Iris pigment epithelial cell (primary cell): ENCODE results near the gene HOXB8.
A peak's percentile ranks its signal among the peaks of the same experiment; 100 is the strongest.

Experiments used
- DNase-seq: peaks from one replicate; pipeline ENCODE4 v3.0.0-alpha.2; 2011; ENCODE audit warnings: low read depth

HOXB8 gene

GRCh38 chr17:48637323-48638260, 22.5 kb upstream of the HOXB8 start:
- DNase-seq, result peak; percentile 48

GRCh38 chr17:48636177-48637018, 21.3 kb upstream of the HOXB8 start:
- peak; percentile 22 for DNase-seq

- DNase-seq, result no peak
These were observed 19.6 kb upstream of the HOXB8 start for GRCh38 chr17:48634493-48635208.

- DNase-seq, result no peak
These were observed 18.2 kb upstream of the HOXB8 start for GRCh38 chr17:48633266-48633677.

GRCh38 chr17:48632579-48633265, 17.6 kb upstream of the HOXB8 start:
- DNase-seq, result no peak

GRCh38 chr17:48631693-48632578, 16.8 kb upstream of the HOXB8 start:
- no peak for DNase-seq

GRCh38 chr17:48630925-48631692, 16.0 kb upstream of the HOXB8 start:
- no peak for DNase-seq

GRCh38 chr17:48630009-48630924, 15.2 kb upstream of the HOXB8 start:
- no peak for DNase-seq

GRCh38 chr17:48629411-48629759, 14.3 kb upstream of the HOXB8 start:
- no peak for DNase-seq

- DNase-seq, result no peak
These were observed 13.7 kb upstream of the HOXB8 start for GRCh38 chr17:48628649-48629410.

GRCh38 chr17:48627623-48628521, 12.8 kb upstream of the HOXB8 start:
- no peak for DNase-seq

- DNase-seq, result no peak
These were observed 12.1 kb upstream of the HOXB8 start for GRCh38 chr17:48627118-48627597.

GRCh38 chr17:48626245-48627117, 11.4 kb upstream of the HOXB8 start, which contains the start of gene HOXB9:
Gene HOXB9 (minus strand): TSS chr17:48626358. CDS start chr17:48626269, 89 bp downstream.
- DNase-seq, result no peak

- no peak for DNase-seq
These were observed 10.6 kb upstream of the HOXB8 start for GRCh38 chr17:48625495-48626244.
